Trophoblast cell (in vitro differentiated cells and primary cell): ENCODE measurements around the gene DYNLRB1.

Experiments used
- DNase-seq, 2 donors: peaks; one replicate each; pipeline ENCODE4 v3.0.0-alpha.2; 2016
- H2AFZ ChIP-seq: 2 replicates; pipeline ENCODE4 v1.6.1; 2013; ENCODE audit warnings: low read length, moderate library complexity, mild to moderate bottlenecking; ENCODE audit not compliant: insufficient read depth, poor library complexity
- H2AK5ac ChIP-seq: 2 replicates; pipeline ENCODE4 v1.6.1; 2013; ENCODE audit warnings: mild to moderate bottlenecking, low read length
- H2BK120ac ChIP-seq: 2 replicates; pipeline ENCODE4 v1.6.1; 2013; ENCODE audit warnings: low read length, mild to moderate bottlenecking, moderate library complexity; ENCODE audit not compliant: insufficient read depth, poor library complexity
- H2BK12ac ChIP-seq: 2 replicates; pipeline ENCODE4 v1.6.1; 2013; ENCODE audit warnings: mild to moderate bottlenecking, low read length, moderate library complexity
- H2BK5ac ChIP-seq: 2 replicates; pipeline ENCODE4 v1.6.1; 2013; ENCODE audit warnings: low read length, low read depth, moderate library complexity, mild to moderate bottlenecking; ENCODE audit not compliant: poor library complexity
- H3K14ac ChIP-seq: 2 replicates; pipeline ENCODE4 v1.6.1; 2013; ENCODE audit warnings: mild to moderate bottlenecking, low read length
- H3K18ac ChIP-seq: 2 replicates; pipeline ENCODE4 v1.6.1; 2013; ENCODE audit warnings: mild to moderate bottlenecking, low read length
- H3K23ac ChIP-seq: 2 replicates; pipeline ENCODE4 v1.6.1; 2013; ENCODE audit warnings: low read length
- H3K27ac ChIP-seq: 2 replicates; pipeline ENCODE4 v1.5.1; 2013; ENCODE audit warnings: low read depth, mild to moderate bottlenecking, inconsistent platforms, low read length, moderate library complexity
- H3K27me3 ChIP-seq: 2 replicates; pipeline ENCODE4 v1.6.1; 2013; ENCODE audit warnings: inconsistent platforms, mild to moderate bottlenecking, low read length, moderate library complexity; ENCODE audit not compliant: insufficient read depth
- H3K36me3 ChIP-seq, 2 experiments: 1 replicate in 1 of 2; 2 replicates in 1 of 2; pipeline ENCODE4 v1.6.1; 2013; ENCODE audit warnings: low read length in 2 of 2, mild to moderate bottlenecking in 2 of 2, moderate library complexity in 1 of 2; ENCODE audit not compliant: insufficient read depth in 2 of 2, control insufficient read depth in 1 of 2
- H3K4ac ChIP-seq: 2 replicates; pipeline ENCODE4 v1.6.1; 2013; ENCODE audit warnings: low read depth, mild to moderate bottlenecking, low read length, moderate library complexity
- H3K4me1 ChIP-seq, 2 experiments: 1 replicate in 1 of 2; 2 replicates in 1 of 2; pipeline ENCODE4 v1.6.1; 2013; ENCODE audit warnings: low read length in 2 of 2, mild to moderate bottlenecking in 2 of 2, moderate library complexity in 1 of 2; ENCODE audit not compliant: insufficient read depth in 2 of 2, control insufficient read depth in 1 of 2
- H3K4me2 ChIP-seq: 2 replicates; pipeline ENCODE4 v1.6.1; 2013; ENCODE audit warnings: inconsistent platforms, mild to moderate bottlenecking, low read length, moderate library complexity
- H3K4me3 ChIP-seq: 2 replicates; pipeline ENCODE4 v1.5.1; 2013; ENCODE audit warnings: mild to moderate bottlenecking, low read depth, low read length, inconsistent platforms
- H3K79me1 ChIP-seq: one replicate; pipeline ENCODE4 v1.6.1; 2013; ENCODE audit warnings: low read length
- H3K79me2 ChIP-seq: 2 replicates; pipeline ENCODE4 v1.6.1; 2013; ENCODE audit warnings: low read length, mild to moderate bottlenecking; ENCODE audit not compliant: control insufficient read depth, insufficient read depth, poor library complexity
- H3K9ac ChIP-seq: 2 replicates; pipeline ENCODE4 v1.6.1; 2013; ENCODE audit warnings: mild to moderate bottlenecking, low read length
- H3K9me3 ChIP-seq: 2 replicates; pipeline ENCODE4 v1.6.1; 2013; ENCODE audit warnings: low read depth, mild to moderate bottlenecking, control low read depth, inconsistent platforms, low read length; ENCODE audit not compliant: insufficient read depth
- H4K12ac ChIP-seq: 2 replicates; pipeline ENCODE4 v1.6.1; 2013; ENCODE audit warnings: low read depth, mild to moderate bottlenecking, low read length, moderate library complexity
- H4K8ac ChIP-seq: 2 replicates; pipeline ENCODE4 v1.6.1; 2013; ENCODE audit warnings: low read depth, mild to moderate bottlenecking, low read length, moderate library complexity
- H4K91ac ChIP-seq: one replicate; pipeline ENCODE4 v1.6.1; 2013; ENCODE audit warnings: low read depth, mild to moderate bottlenecking, low read length, moderate library complexity
- WGBS: extraction: QIAGEN DNeasy Blood & Tissue Kit; methylation state at CpG from one replicate; pipeline ENCODE4 v1.1.7; 2013; ENCODE audit warnings: missing lambda C conversion rate; ENCODE audit not compliant: insufficient read length, insufficient coverage; ENCODE audit errors: extremely low coverage; 5-methylcytosine and 5-hydroxymethylcytosine counted together

Gene DYNLRB1

DNA sequence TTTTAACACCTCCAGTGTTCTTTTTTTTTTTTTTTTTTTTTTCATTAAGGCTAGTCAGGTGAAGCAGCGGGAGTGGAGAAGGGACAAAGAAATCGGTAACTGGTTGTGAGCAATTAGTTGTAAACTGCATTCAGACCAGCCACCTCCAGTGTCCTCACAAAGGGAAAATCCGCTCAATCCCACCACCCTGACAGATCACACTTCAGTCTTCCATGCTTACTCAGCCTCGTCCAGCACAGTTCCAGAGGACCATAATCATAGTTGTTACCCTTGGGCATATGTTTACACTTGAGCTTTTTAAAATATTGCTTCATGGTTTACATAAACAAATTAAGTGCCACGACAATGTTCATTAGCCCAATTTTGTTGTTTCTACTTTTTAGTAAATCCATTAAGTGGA lies 10.2 kb downstream of the DYNLRB1 start:
- H4K12ac ChIP-seq: no peak overlapping the region
- H3K79me1 ChIP-seq: no peaks in the 10 kb centered on the region
- H4K91ac ChIP-seq: no peak overlapping the region
- WGBS: no CpG with 5 or more reads among the region's 5 CpGs
- H3K4me1 ChIP-seq: peaks cover 8 to 17% of the 10 kb centered on the region in 2 experiments
- H4K8ac ChIP-seq: no peak overlapping the region
- H3K9ac ChIP-seq: no peak overlapping the region
- no peak overlapping the region for H2BK5ac ChIP-seq
- no peak overlapping the region for H2BK12ac ChIP-seq
- H3K18ac ChIP-seq: no peak overlapping the region
- peaks cover 2% of the 10 kb centered on the region for H3K9me3 ChIP-seq
- H3K4ac ChIP-seq: no peak overlapping the region
- H2AFZ ChIP-seq: no peak overlapping the region
- no peak overlapping the region for H3K14ac ChIP-seq
- H3K27ac ChIP-seq: peak overlapping the region; percentile 54
- H2BK120ac ChIP-seq: no peak overlapping the region
- H3K79me2 ChIP-seq: peaks cover 4% of the 10 kb centered on the region
- H3K36me3 ChIP-seq: peaks cover 32 to 52% of the 10 kb centered on the region in 2 experiments
- no peak overlapping the region for H3K23ac ChIP-seq
- H3K4me2 ChIP-seq: no peak overlapping the region
- no peak overlapping the region for H2AK5ac ChIP-seq
- no peaks in the 10 kb centered on the region for H3K27me3 ChIP-seq
- DNase-seq: no peak
- H3K4me3 ChIP-seq: no peak overlapping the region

DNA sequence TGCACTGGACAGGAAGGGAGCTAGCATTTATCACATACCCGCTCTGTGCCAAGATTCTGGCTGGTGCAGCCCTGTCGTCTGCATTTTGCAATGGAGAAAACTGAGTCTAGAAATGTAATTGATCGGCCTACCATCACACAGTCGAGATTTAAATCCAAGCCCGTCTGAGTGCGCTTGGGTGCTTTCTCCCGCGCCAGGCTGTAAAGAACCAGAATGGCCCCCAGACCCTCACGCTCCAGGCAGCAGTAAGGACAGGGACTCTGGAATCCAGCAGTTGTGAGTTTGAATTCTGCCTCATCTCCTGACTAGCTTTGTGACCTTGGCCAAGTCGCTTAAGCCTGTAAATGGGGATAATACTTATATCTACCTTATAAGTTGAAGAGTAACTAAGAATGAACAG lies 10.8 kb downstream of the DYNLRB1 start:
- no peak overlapping the region for H2BK12ac ChIP-seq
- H4K8ac ChIP-seq: no peak overlapping the region
- H3K9ac ChIP-seq: no peak overlapping the region
- no peak overlapping the region for H3K4me2 ChIP-seq
- H3K79me2 ChIP-seq: peaks cover 4% of the 10 kb centered on the region
- peaks cover 36 to 57% of the 10 kb centered on the region in 2 experiments for H3K36me3 ChIP-seq
- no peak overlapping the region for H2AFZ ChIP-seq
- no peak overlapping the region for H3K14ac ChIP-seq
- peaks cover 8 to 17% of the 10 kb centered on the region in 2 experiments for H3K4me1 ChIP-seq
- H3K18ac ChIP-seq: peak overlapping the region; percentile 25
- H3K79me1 ChIP-seq: no peaks in the 10 kb centered on the region
- peak overlapping the region; percentile 64 for H4K12ac ChIP-seq
- peaks cover 2% of the 10 kb centered on the region for H3K9me3 ChIP-seq
- no peaks in the 10 kb centered on the region for H3K27me3 ChIP-seq
- WGBS: no CpG with 5 or more reads among the region's 10 CpGs
- no peak overlapping the region for H3K4me3 ChIP-seq
- no peak overlapping the region for H2AK5ac ChIP-seq
- no peak overlapping the region for H3K4ac ChIP-seq
- no peak overlapping the region for H2BK120ac ChIP-seq
- H3K23ac ChIP-seq: no peak overlapping the region
- H3K27ac ChIP-seq: peak overlapping the region; percentile 37
- no peak overlapping the region for H2BK5ac ChIP-seq
- no peak overlapping the region for H4K91ac ChIP-seq
- no peak for DNase-seq

DNA sequence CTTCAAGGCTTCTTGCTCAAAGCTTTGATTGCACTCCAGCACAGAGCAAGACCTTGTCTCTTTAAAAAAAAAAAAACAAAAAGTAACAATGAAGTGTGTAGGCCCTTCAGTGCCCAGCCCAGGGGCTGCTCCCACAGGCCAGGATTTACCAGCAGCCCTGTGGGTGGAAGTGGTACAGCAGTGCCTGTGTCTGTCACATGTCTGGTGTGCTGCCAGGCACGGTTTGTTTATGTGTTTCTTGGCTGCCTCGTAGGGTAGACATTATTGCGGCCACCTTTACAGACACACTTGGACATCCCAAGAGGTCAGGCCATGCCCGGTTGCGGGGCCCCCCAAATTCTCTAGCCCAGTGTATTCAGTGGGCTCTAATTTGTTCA lies 12.7 kb downstream of the DYNLRB1 start:
- H3K9ac ChIP-seq: no peak overlapping the region
- H4K12ac ChIP-seq: no peak overlapping the region
- H3K4me3 ChIP-seq: no peak overlapping the region
- WGBS: no CpG with 5 or more reads among the region's 5 CpGs
- no peak overlapping the region for H2BK5ac ChIP-seq
- no peak overlapping the region for H2BK120ac ChIP-seq
- H3K9me3 ChIP-seq: peaks cover 2% of the 10 kb centered on the region
- H3K23ac ChIP-seq: no peak overlapping the region
- peaks cover 8 to 17% of the 10 kb centered on the region in 2 experiments for H3K4me1 ChIP-seq
- DNase-seq: no peak
- no peak overlapping the region for H4K91ac ChIP-seq
- H3K14ac ChIP-seq: no peak overlapping the region
- no peak overlapping the region for H3K4ac ChIP-seq
- H2AK5ac ChIP-seq: no peak overlapping the region
- H3K79me2 ChIP-seq: peaks cover 2% of the 10 kb centered on the region
- H3K36me3 ChIP-seq: peaks cover 46 to 66% of the 10 kb centered on the region in 2 experiments
- no peak overlapping the region for H2BK12ac ChIP-seq
- H3K27ac ChIP-seq: no peak overlapping the region
- no peaks in the 10 kb centered on the region for H3K79me1 ChIP-seq
- H3K18ac ChIP-seq: no peak overlapping the region
- H2AFZ ChIP-seq: no peak overlapping the region
- H3K27me3 ChIP-seq: no peaks in the 10 kb centered on the region
- no peak overlapping the region for H4K8ac ChIP-seq
- no peak overlapping the region for H3K4me2 ChIP-seq

DNA sequence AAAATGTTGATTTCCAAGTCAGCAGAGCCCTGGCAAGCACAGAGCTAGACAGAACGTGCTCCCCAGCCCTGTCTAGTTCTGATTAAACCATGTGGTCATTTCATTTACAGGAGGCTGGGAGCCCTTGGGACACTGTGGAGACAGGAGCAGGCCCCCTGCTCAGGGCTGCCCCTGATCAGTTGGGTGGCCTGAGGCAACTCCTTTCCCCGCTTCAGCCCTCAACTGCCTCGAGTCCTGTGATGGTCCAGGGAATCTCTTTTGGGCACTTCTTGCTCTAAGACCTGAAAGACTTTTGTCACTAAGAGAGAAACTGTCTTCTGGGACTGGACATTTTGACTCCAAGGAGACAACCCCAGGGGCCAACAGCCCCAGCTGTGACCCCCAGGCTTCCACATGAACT lies 13.5 kb downstream of the DYNLRB1 start:
- no peak overlapping the region for H2BK12ac ChIP-seq
- no peak overlapping the region for H3K23ac ChIP-seq
- no peak overlapping the region for H3K4ac ChIP-seq
- no peak overlapping the region for H4K12ac ChIP-seq
- DNase-seq: no peak
- H3K4me1 ChIP-seq: peaks cover 8 to 17% of the 10 kb centered on the region in 2 experiments
- no peak overlapping the region for H2AFZ ChIP-seq
- H3K18ac ChIP-seq: no peak overlapping the region
- H3K4me2 ChIP-seq: no peak overlapping the region
- H2AK5ac ChIP-seq: no peak overlapping the region
- no peak overlapping the region for H4K8ac ChIP-seq
- H3K4me3 ChIP-seq: no peak overlapping the region
- no peak overlapping the region for H4K91ac ChIP-seq
- no peak overlapping the region for H3K9ac ChIP-seq
- H3K27me3 ChIP-seq: no peaks in the 10 kb centered on the region
- H3K14ac ChIP-seq: no peak overlapping the region
- no CpG with 5 or more reads among the region's 3 CpGs for WGBS
- no peak overlapping the region for H3K27ac ChIP-seq
- H3K79me1 ChIP-seq: no peaks in the 10 kb centered on the region
- peaks cover 2% of the 10 kb centered on the region for H3K9me3 ChIP-seq
- H3K79me2 ChIP-seq: no peaks in the 10 kb centered on the region
- H3K36me3 ChIP-seq: peaks cover 53 to 71% of the 10 kb centered on the region in 2 experiments
- H2BK5ac ChIP-seq: no peak overlapping the region
- no peak overlapping the region for H2BK120ac ChIP-seq
